ENCODE measurements around the gene RNASET2. TPM values are rescaled to one million over a fixed set of nuclear protein-coding genes. Genes with fewer than 3 reads are reported as not detected.

RNASET2 gene
- total and polyA plus RNA-seq, 2 donors (not counting 1 experiment from before 2014, with no cell fraction given): 12.9 to 18.0 TPM

DNA sequence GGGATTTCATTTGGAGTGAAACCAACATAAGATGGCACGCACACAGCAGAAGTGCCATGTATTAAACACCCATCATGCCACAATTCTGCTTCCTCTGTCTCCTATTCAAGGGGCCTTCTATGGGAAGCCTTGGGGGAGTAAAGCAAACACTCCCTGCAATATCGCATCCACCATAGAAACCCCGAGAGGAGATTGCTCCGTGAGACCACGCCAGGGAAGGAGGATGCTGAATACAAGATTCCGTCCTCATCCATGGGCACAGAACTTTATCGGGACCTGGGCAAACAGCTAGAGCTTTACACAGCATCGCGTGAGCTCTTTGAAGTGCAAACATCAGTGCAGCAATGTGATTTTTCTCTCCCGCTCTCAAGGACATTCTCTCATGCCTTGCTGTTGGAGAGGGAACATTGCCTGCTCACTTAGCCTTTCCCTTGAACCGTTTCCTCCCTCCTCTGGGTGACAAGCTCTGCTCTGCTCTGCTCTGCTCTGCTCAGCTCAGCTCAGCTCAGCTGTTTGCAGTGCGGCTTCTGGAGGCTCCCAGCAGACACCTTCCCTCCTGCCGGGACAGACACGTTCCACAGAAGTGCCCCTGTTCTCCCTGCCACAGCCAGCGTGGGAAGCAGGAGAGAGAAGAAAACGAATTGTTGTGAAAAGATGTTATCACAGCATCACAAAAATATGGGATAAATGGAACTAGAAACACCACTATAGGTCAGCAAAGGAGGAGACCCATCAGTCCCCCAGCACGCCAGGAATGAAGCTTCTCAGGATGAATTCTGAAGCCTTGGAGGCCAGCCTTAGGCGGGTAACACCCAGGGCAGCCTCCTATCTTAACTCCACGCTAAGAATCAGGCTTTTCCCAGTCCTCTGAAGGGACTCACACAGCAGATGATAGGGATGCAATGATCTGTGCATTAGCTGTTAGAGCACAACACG lies 48.2 kb downstream of the RNASET2 start:
- Histone ChIP-seq H3K9ac (ENCODE audit: insufficient read depth, low read length) (no peak overlapping the region), H3K4me3 (replicated peaks in 1 of 4; ENCODE audit: control extremely low read depth in 1 of 4, insufficient read depth in 1 of 4, low read depth in 3 of 4, low read length in 4 of 4) (no peak overlapping the region), H2AFZ (ENCODE audit: low read length) (no peak overlapping the region), H3K4me2 (ENCODE audit: extremely low read depth, insufficient read depth, low read length) (no peak overlapping the region), H3K79me2 (ENCODE audit: control insufficient read depth, insufficient read depth, low read length) (no peaks in the 10 kb centered on the region), H3K36me3 (ENCODE audit: control insufficient read depth, insufficient read depth, low read length) (no peaks in the 10 kb centered on the region), H3K4me1 (ENCODE audit: control insufficient read depth, extremely low read depth, insufficient read depth, low read length) (no peaks in the 10 kb centered on the region), H4K20me1 (ENCODE audit: control insufficient read depth, extremely low read depth, insufficient read depth, low read length) (no peaks in the 10 kb centered on the region), H3K9me3 (ENCODE audit: control insufficient read depth, insufficient read depth, low read depth, low read length) (no peaks in the 10 kb centered on the region), H3K27ac (ENCODE audit: insufficient read depth, low read length) (no peak overlapping the region), H3K27me3 (ENCODE audit: control insufficient read depth, insufficient read depth, low read length) (no peaks in the 10 kb centered on the region)
- TF ChIP-seq, protein P1, sequence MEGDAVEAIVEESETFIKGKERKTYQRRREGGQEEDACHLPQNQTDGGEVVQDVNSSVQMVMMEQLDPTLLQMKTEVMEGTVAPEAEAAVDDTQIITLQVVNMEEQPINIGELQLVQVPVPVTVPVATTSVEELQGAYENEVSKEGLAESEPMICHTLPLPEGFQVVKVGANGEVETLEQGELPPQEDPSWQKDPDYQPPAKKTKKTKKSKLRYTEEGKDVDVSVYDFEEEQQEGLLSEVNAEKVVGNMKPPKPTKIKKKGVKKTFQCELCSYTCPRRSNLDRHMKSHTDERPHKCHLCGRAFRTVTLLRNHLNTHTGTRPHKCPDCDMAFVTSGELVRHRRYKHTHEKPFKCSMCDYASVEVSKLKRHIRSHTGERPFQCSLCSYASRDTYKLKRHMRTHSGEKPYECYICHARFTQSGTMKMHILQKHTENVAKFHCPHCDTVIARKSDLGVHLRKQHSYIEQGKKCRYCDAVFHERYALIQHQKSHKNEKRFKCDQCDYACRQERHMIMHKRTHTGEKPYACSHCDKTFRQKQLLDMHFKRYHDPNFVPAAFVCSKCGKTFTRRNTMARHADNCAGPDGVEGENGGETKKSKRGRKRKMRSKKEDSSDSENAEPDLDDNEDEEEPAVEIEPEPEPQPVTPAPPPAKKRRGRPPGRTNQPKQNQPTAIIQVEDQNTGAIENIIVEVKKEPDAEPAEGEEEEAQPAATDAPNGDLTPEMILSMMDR (conservative IDR thresholded peaks at IDR 0.05 in 1 of 2, IDR thresholded peaks at IDR 0.05 in 1 of 2; ENCODE audit: low read depth in 1 of 2, low read length in 2 of 2): no peak
- TF ChIP-seq EZH2 (IDR thresholded peaks at IDR 0.05; ENCODE audit: low read length, missing control alignments): no peak
- no peak for DNase-seq (ENCODE audit: low read depth in 2 of 2)

DNA sequence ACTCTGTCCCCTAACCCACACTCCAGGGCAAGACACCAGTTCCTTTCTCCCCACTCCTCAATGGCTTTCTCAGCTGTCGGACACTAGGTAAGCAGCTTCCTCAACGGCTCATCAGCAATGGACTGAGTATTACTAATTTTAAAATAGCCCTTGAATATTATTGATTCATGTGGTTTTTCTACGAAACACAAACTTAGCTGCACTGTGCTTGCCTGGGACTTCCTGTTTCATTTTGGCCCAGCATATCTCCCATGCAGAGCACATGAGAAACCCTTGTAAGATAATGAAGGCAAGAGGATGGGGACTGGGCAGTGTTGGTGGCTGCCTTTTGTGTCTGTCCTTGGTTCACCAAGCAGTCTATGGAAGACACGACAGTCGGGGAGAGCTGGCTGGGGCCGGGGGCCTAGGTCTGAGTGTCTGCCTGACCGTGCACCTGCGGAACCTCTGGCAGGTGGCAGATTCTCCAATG lies 48.9 kb downstream of the RNASET2 start:
- Histone ChIP-seq H3K9me3 (ENCODE audit: control insufficient read depth, insufficient read depth, low read depth, low read length) (no peaks in the 10 kb centered on the region), H3K27ac (ENCODE audit: insufficient read depth, low read length) (no peak overlapping the region), H3K27me3 (ENCODE audit: control insufficient read depth, insufficient read depth, low read length) (no peaks in the 10 kb centered on the region), H3K36me3 (ENCODE audit: control insufficient read depth, insufficient read depth, low read length) (no peaks in the 10 kb centered on the region), H2AFZ (ENCODE audit: low read length) (no peak overlapping the region), H3K4me3 (replicated peaks in 1 of 4; ENCODE audit: control extremely low read depth in 1 of 4, insufficient read depth in 1 of 4, low read depth in 3 of 4, low read length in 4 of 4) (no peak overlapping the region), H3K4me2 (ENCODE audit: extremely low read depth, insufficient read depth, low read length) (no peak overlapping the region), H4K20me1 (ENCODE audit: control insufficient read depth, extremely low read depth, insufficient read depth, low read length) (no peaks in the 10 kb centered on the region), H3K79me2 (ENCODE audit: control insufficient read depth, insufficient read depth, low read length) (no peaks in the 10 kb centered on the region), H3K4me1 (ENCODE audit: control insufficient read depth, extremely low read depth, insufficient read depth, low read length) (no peaks in the 10 kb centered on the region), H3K9ac (ENCODE audit: insufficient read depth, low read length) (no peak overlapping the region)
- TF ChIP-seq, protein P1 (conservative IDR thresholded peaks at IDR 0.05 in 1 of 2, IDR thresholded peaks at IDR 0.05 in 1 of 2; ENCODE audit: low read depth in 1 of 2, low read length in 2 of 2): no peak
- no peak for TF ChIP-seq EZH2 (IDR thresholded peaks at IDR 0.05; ENCODE audit: low read length, missing control alignments)
- DNase-seq (ENCODE audit: low read depth in 2 of 2): no peak

DNA sequence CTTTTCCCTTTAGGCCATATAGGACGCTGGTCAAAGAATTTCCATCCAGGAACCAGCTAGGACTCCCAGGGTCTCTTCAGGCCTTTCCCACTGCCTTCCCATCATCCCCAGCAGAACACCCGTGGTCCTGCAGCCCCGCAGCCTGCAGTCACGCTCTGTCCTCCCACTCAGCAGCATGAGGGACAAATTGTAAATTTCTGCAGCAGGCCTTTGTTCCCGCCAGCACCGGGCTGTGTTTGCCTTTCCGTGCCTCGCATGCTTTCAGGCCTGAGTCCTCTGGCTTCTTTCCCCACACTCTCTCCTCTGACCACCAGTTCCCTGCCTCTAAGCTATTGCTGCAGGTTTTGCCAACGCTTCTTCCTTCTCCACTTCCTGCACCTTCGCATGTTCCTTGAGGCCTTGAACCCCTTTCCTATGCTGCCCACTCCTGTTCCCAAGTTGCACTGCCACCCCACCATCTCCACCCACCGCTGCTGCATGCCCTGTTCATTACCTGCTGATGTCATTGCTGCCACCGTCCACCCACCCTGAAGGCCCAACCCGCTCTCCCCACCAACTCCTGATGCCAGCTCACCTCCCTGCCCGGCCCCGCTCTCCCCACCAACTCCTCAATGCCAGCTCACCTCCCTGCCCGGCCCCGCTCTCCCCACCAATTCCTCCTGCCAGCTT lies 49.8 kb downstream of the RNASET2 start:
- Histone ChIP-seq H3K9me3 (ENCODE audit: control insufficient read depth, insufficient read depth, low read depth, low read length) (no peaks in the 10 kb centered on the region), H3K4me2 (ENCODE audit: extremely low read depth, insufficient read depth, low read length) (no peak overlapping the region), H3K4me3 (replicated peaks in 1 of 4; ENCODE audit: control extremely low read depth in 1 of 4, insufficient read depth in 1 of 4, low read depth in 3 of 4, low read length in 4 of 4) (no peak overlapping the region), H3K9ac (ENCODE audit: insufficient read depth, low read length) (no peak overlapping the region), H3K4me1 (ENCODE audit: control insufficient read depth, extremely low read depth, insufficient read depth, low read length) (no peaks in the 10 kb centered on the region), H2AFZ (ENCODE audit: low read length) (no peak overlapping the region), H3K27ac (ENCODE audit: insufficient read depth, low read length) (no peak overlapping the region), H3K79me2 (ENCODE audit: control insufficient read depth, insufficient read depth, low read length) (no peaks in the 10 kb centered on the region), H3K36me3 (ENCODE audit: control insufficient read depth, insufficient read depth, low read length) (no peaks in the 10 kb centered on the region), H3K27me3 (ENCODE audit: control insufficient read depth, insufficient read depth, low read length) (no peaks in the 10 kb centered on the region), H4K20me1 (ENCODE audit: control insufficient read depth, extremely low read depth, insufficient read depth, low read length) (no peaks in the 10 kb centered on the region)
- no peak for DNase-seq (ENCODE audit: low read depth in 2 of 2)
- TF ChIP-seq, protein P1 (conservative IDR thresholded peaks at IDR 0.05 in 1 of 2, IDR thresholded peaks at IDR 0.05 in 1 of 2; ENCODE audit: low read depth in 1 of 2, low read length in 2 of 2): no peak
- no peak for TF ChIP-seq EZH2 (IDR thresholded peaks at IDR 0.05; ENCODE audit: low read length, missing control alignments)
